Fibroblast of pulmonary artery (primary cell): ENCODE measurements around the gene URB2.
"Not testable (repeated sequence)": the region's sequence is repeated elsewhere in the genome, so short reads cannot be mapped to it uniquely, and the experiment has no call there.

Source experiments
- DNase-seq: peaks from one replicate; pipeline ENCODE4 v3.0.0-alpha.2; 2010; ENCODE audit warnings: low read depth
- H3K4me3 ChIP-seq: replicated peaks from 2 replicates; pipeline ENCODE4 v1.5.1; 2011; ENCODE audit warnings: low read depth, mild to moderate bottlenecking, control low read depth, low read length, moderate library complexity
- TF ChIP-seq, protein P1 (sequence below): IDR thresholded peaks from 2 replicates; pipeline ENCODE4 v1.5.1; 2011; ENCODE audit warnings: mild to moderate bottlenecking, control low read depth, low read length, inconsistent platforms; ENCODE audit errors: missing control alignments

URB2 gene

DNA sequence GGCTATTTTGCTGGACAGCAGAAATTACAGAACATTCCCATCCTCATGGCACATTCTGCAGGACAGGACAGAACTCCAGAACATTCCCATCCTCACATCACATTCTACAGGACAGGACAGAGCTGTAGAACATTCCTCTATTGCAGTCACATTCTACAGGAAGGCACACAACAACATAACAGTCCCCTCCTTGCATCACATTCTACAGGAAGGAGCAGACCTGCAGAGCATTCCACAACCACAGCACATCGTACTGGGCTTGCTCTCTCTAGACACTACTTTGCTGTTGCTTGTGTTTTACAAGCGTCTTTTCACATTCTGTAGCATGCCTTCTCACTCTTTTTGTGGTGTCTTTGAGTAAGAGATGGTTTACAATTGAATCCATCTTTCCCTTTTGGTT is 40.7 kb upstream of the URB2 start:
- H3K4me3 ChIP-seq: no peak overlapping the region
- TF ChIP-seq, protein P1, sequence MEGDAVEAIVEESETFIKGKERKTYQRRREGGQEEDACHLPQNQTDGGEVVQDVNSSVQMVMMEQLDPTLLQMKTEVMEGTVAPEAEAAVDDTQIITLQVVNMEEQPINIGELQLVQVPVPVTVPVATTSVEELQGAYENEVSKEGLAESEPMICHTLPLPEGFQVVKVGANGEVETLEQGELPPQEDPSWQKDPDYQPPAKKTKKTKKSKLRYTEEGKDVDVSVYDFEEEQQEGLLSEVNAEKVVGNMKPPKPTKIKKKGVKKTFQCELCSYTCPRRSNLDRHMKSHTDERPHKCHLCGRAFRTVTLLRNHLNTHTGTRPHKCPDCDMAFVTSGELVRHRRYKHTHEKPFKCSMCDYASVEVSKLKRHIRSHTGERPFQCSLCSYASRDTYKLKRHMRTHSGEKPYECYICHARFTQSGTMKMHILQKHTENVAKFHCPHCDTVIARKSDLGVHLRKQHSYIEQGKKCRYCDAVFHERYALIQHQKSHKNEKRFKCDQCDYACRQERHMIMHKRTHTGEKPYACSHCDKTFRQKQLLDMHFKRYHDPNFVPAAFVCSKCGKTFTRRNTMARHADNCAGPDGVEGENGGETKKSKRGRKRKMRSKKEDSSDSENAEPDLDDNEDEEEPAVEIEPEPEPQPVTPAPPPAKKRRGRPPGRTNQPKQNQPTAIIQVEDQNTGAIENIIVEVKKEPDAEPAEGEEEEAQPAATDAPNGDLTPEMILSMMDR: no peak
- DNase-seq: peak; percentile 15

DNA sequence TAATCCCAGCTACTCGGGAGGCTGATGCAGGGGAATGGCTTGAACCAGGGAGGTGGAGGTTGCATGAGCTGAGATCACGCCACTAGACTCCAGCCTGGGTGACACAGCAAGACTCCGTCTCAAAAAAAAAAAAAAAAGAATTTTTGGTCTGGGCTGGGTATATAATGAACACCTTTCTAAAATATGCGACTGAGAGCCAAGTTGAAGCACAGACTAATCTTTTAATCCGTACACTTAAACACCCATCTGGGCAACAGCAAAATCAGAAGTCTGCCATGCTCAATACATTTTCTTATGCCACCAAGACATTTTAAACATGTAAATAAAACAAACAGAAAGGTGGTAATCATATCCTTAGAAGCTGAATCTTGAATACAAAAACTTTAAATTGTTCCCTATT is 35.9 kb upstream of the URB2 start:
- H3K4me3 ChIP-seq: no peak overlapping the region
- no peak for DNase-seq
- TF ChIP-seq, protein P1: no peak

GRCh38 chr1:229593800-229594199 is 32.2 kb upstream of the URB2 start:
- TF ChIP-seq, protein P1: no peak
- no peak overlapping the region for H3K4me3 ChIP-seq
- no peak for DNase-seq

DNA sequence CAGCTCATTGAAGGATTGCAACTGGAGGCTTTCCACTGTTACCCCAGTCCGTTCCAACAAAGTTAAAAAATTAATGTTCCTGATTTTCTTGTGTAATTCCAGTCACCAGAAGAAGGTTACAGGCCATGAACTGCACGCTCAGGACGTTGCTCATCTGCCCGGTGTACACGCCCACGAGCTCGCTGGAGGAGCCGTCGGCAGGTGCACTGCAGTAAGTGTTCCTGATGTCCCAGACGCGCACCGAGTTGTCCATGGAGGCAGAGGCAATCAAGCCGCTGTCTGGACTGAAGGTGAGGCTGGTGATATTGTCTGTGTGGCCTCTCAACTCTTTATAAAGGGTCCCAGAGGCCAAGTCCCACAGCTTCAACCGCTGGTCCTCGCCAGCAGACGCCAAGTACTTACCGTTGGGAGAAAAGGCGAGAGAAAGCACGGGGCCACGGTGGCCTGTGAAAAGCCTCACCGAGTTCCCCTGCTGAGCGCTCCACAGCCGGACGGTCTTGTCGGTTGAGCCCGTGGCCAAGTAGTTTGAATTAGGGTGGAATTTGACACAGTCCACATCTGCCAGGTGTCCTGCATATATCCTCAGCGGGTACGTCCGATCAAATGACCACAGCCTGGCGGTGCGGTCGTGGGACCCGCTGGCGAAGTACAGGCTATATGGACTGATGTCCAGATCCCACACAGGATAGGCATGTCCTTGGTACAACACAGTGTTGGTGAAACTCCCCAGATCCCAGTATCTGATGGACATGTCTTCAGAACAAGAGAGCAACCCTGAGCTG is 31.6 kb upstream of the URB2 start:
- no peak overlapping the region for H3K4me3 ChIP-seq
- DNase-seq: no peak
- TF ChIP-seq, protein P1: no peak

DNA sequence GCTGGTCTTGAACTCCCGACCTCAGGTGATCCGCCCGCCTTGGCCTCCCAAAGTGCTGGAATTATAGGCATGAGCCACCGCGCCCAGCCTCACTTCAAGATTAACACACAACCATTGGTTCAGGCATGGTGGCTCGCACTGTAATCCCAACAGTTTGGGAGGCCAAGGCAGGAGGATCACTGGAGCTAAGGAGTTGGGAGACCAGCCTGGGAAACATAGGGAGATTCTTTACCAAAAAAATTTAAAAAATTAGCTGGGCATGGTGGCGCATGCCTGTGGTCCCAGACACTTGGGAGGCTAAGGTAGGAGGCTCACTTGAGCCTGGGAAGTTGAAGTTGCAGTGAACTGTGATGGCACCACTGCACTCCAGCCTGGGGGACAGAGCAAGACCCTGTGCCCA is 30.2 kb upstream of the URB2 start:
- not testable (repeated sequence) for DNase-seq

DNA sequence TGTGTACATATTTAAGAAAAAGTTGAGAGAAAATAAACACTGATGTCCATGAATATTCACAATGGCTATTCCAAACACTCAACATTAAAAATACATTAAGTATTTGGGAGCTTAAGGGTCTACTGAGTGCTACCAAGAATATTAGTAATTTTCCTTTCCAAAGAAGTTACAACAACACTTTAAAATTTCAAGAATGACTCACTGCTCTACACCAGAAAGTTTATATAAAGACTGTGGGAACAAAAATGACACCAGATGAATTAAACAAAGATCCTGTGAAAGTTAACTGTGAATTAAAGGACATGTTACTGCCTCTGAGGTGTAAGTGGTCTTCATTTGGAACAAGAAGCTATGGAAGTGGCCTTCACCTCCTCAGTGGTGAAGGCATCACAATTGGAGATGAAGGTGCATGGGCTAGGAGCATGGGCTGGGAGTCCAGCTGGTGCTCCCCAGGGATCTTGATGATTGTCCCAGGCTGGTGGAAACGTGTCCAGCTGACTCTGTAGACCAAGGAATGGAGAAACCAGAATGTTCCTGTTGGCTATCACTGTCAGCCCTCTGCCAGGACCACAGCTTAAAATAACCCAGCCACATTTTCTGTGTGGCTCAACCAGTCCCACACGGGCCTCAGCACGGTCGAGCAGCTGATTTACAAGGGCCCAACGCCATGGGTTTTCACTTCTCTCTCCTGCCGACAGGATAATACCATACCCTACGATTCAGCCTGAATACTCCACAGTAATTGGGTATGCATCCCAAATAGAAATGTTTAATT is 28.9 kb upstream of the URB2 start:
- no peak overlapping the region for H3K4me3 ChIP-seq
- DNase-seq: peak; percentile 48
- TF ChIP-seq, protein P1: no peak

More for the DNA sequence above, 30.2 kb upstream of the URB2 start:
- H3K4me3 ChIP-seq: not testable (repeated sequence)

GRCh38 chr1:229597877-229598276 is 28.2 kb upstream of the URB2 start:
- no peak overlapping the region for H3K4me3 ChIP-seq
- DNase-seq: peak; percentile 20
- TF ChIP-seq, protein P1: no peak
